ENCODE data around the gene MARCO.

DNA sequence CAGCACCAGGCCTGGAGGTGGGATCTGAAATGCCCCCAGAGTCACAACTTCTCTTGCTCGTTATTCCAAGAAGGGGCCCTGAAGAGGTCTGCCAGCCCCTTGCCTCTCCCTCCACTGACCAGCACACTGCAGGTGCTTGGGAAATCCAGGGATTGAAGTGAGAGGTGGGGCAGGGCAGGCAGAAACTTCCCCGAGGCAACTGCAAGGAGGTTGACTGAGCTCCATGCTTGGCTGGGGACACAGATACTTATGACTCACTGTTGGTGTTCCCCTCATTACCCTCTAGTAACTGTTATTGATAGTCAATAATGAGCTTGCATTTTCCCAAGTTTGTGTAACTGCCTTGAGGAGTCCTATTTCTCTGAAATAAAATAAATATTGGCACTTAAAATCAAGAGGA lies 47.5 kb downstream of the MARCO start:
- TF ChIP-seq, protein P1, sequence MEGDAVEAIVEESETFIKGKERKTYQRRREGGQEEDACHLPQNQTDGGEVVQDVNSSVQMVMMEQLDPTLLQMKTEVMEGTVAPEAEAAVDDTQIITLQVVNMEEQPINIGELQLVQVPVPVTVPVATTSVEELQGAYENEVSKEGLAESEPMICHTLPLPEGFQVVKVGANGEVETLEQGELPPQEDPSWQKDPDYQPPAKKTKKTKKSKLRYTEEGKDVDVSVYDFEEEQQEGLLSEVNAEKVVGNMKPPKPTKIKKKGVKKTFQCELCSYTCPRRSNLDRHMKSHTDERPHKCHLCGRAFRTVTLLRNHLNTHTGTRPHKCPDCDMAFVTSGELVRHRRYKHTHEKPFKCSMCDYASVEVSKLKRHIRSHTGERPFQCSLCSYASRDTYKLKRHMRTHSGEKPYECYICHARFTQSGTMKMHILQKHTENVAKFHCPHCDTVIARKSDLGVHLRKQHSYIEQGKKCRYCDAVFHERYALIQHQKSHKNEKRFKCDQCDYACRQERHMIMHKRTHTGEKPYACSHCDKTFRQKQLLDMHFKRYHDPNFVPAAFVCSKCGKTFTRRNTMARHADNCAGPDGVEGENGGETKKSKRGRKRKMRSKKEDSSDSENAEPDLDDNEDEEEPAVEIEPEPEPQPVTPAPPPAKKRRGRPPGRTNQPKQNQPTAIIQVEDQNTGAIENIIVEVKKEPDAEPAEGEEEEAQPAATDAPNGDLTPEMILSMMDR (optimal IDR thresholded peaks at IDR 0.05 in 1 of 3, IDR thresholded peaks at IDR 0.05 in 1 of 3, conservative IDR thresholded peaks at IDR 0.05 in 1 of 3; ENCODE audit: extremely low read depth in 1 of 3, insufficient read depth in 2 of 3, low read length in 3 of 3) = no peak
- no peak for TF ChIP-seq EZH2 (IDR thresholded peaks at IDR 0.05; ENCODE audit: low read length)

Measured in keratinocyte (primary cell).